ENCODE data around the gene VAV3.

Gene VAV3

GRCh38 chr1:107807405-107807804 lies 157.6 kb downstream of the VAV3 start:
- Histone ChIP-seq H3K18ac (ENCODE audit: low read length) (no peak overlapping the region), H2AK5ac (ENCODE audit: low read depth, low read length) (no peak overlapping the region), H2AFZ (ENCODE audit: low read length) (no peak overlapping the region), H3K27me3 (ENCODE audit: control insufficient read depth in 3 of 3, insufficient read depth in 3 of 3, low read depth in 1 of 3, low read length in 3 of 3) (no peaks in the 10 kb centered on the region), H2BK15ac (ENCODE audit: low read length) (no peak overlapping the region), H4K8ac (ENCODE audit: low read depth, low read length) (no peak overlapping the region), H3K23ac (ENCODE audit: low read depth, low read length, poor library complexity) (no peak overlapping the region), H3K79me1 (ENCODE audit: low read depth, low read length) (no peaks in the 10 kb centered on the region), H2BK5ac (ENCODE audit: low read length) (no peak overlapping the region), H3K36me3 (replicated peaks in 1 of 2; ENCODE audit: control insufficient read depth in 2 of 2, insufficient read depth in 2 of 2, low read length in 2 of 2) (no peaks in the 10 kb centered on the region), H2BK12ac (ENCODE audit: low read length) (no peak overlapping the region), H2BK120ac (ENCODE audit: low read depth, low read length) (no peak overlapping the region), H3K27ac (replicated peaks; ENCODE audit: low read length) (no peak overlapping the region), H4K91ac (ENCODE audit: low read depth, low read length, poor library complexity) (no peak overlapping the region), H3K4me3 (ENCODE audit: low read length in 2 of 2) (no peak overlapping the region), H3K4ac (ENCODE audit: low read length) (no peak overlapping the region), H3K14ac (ENCODE audit: low read length) (no peak overlapping the region), H3K4me2 (ENCODE audit: insufficient read depth, low read length, poor library complexity, severe bottlenecking) (no peak overlapping the region), H3K4me1 (ENCODE audit: control insufficient read depth in 2 of 2, insufficient read depth in 1 of 2, low read depth in 1 of 2, low read length in 2 of 2) (peaks cover 0 to 9% of the 10 kb centered on the region in 2 donors), H3K9ac (ENCODE audit: low read depth, low read length, poor library complexity) (no peak overlapping the region), H3K9me3 (replicated peaks in 1 of 2; ENCODE audit: control insufficient read depth in 2 of 2, insufficient read depth in 1 of 2, low read depth in 1 of 2, low read length in 2 of 2) (no peaks in the 10 kb centered on the region)
- WGBS, 2 donors (ENCODE audit: extremely low coverage in 2 of 2, insufficient read length in 2 of 2, insufficient replicate concordance in 1 of 2) = no CpG with 5 or more reads among the region's 1 CpG
- no peak for DNase-seq (ENCODE audit: low spot score)

- no peak overlapping the region for H3K23ac ChIP-seq (ENCODE audit: low read depth, low read length, poor library complexity)
- no peaks in the 10 kb centered on the region for H3K79me1 ChIP-seq (ENCODE audit: low read depth, low read length)
- H3K4me1 ChIP-seq (ENCODE audit: control insufficient read depth in 2 of 2, insufficient read depth in 1 of 2, low read depth in 1 of 2, low read length in 2 of 2) = peaks cover 0 to 6% of the 10 kb centered on the region in 2 donors
- no peak overlapping the region for H2BK120ac ChIP-seq (ENCODE audit: low read depth, low read length)
- no peak overlapping the region for H3K18ac ChIP-seq (ENCODE audit: low read length)
- no peaks in the 10 kb centered on the region for H3K27me3 ChIP-seq (ENCODE audit: control insufficient read depth in 3 of 3, insufficient read depth in 3 of 3, low read depth in 1 of 3, low read length in 3 of 3)
- no peak overlapping the region for H3K14ac ChIP-seq (ENCODE audit: low read length)
- no peak overlapping the region for H2BK15ac ChIP-seq (ENCODE audit: low read length)
- H2BK5ac ChIP-seq (ENCODE audit: low read length) = no peak overlapping the region
- no peak overlapping the region for H3K4me3 ChIP-seq (ENCODE audit: low read length in 2 of 2)
- no CpG with 5 or more reads among the region's 4 CpGs for WGBS, 2 donors (ENCODE audit: extremely low coverage in 2 of 2, insufficient read length in 2 of 2, insufficient replicate concordance in 1 of 2)
- H2AFZ ChIP-seq (ENCODE audit: low read length) = no peak overlapping the region
- no peak overlapping the region for H2AK5ac ChIP-seq (ENCODE audit: low read depth, low read length)
- no peaks in the 10 kb centered on the region for H3K9me3 ChIP-seq (replicated peaks in 1 of 2; ENCODE audit: control insufficient read depth in 2 of 2, insufficient read depth in 1 of 2, low read depth in 1 of 2, low read length in 2 of 2)
- H3K27ac ChIP-seq (replicated peaks; ENCODE audit: low read length) = no peak overlapping the region
- DNase-seq (ENCODE audit: low spot score) = no peak
- H3K4ac ChIP-seq (ENCODE audit: low read length) = no peak overlapping the region
- no peak overlapping the region for H3K4me2 ChIP-seq (ENCODE audit: insufficient read depth, low read length, poor library complexity, severe bottlenecking)
- H4K91ac ChIP-seq (ENCODE audit: low read depth, low read length, poor library complexity) = no peak overlapping the region
- H2BK12ac ChIP-seq (ENCODE audit: low read length) = no peak overlapping the region
- no peak overlapping the region for H4K8ac ChIP-seq (ENCODE audit: low read depth, low read length)
- H3K9ac ChIP-seq (ENCODE audit: low read depth, low read length, poor library complexity) = no peak overlapping the region
- H3K36me3 ChIP-seq (replicated peaks in 1 of 2; ENCODE audit: control insufficient read depth in 2 of 2, insufficient read depth in 2 of 2, low read length in 2 of 2) = no peaks in the 10 kb centered on the region
These were observed 158.1 kb downstream of the VAV3 start for GRCh38 chr1:107806902-107807301.

- no peak overlapping the region for H2AFZ ChIP-seq (ENCODE audit: low read length)
- H3K79me1 ChIP-seq (ENCODE audit: low read depth, low read length) = no peaks in the 10 kb centered on the region
- no peak overlapping the region for H3K4me3 ChIP-seq (ENCODE audit: low read length in 2 of 2)
- no peak overlapping the region for H3K4me2 ChIP-seq (ENCODE audit: insufficient read depth, low read length, poor library complexity, severe bottlenecking)
- peaks cover 0 to 2% of the 10 kb centered on the region in 2 donors for H3K4me1 ChIP-seq (ENCODE audit: control insufficient read depth in 2 of 2, insufficient read depth in 1 of 2, low read depth in 1 of 2, low read length in 2 of 2)
- no peaks in the 10 kb centered on the region for H3K27me3 ChIP-seq (ENCODE audit: control insufficient read depth in 3 of 3, insufficient read depth in 3 of 3, low read depth in 1 of 3, low read length in 3 of 3)
- H3K14ac ChIP-seq (ENCODE audit: low read length) = no peak overlapping the region
- no peaks in the 10 kb centered on the region for H3K36me3 ChIP-seq (replicated peaks in 1 of 2; ENCODE audit: control insufficient read depth in 2 of 2, insufficient read depth in 2 of 2, low read length in 2 of 2)
- no peak for DNase-seq (ENCODE audit: low spot score)
- no peak overlapping the region for H2BK120ac ChIP-seq (ENCODE audit: low read depth, low read length)
- H3K23ac ChIP-seq (ENCODE audit: low read depth, low read length, poor library complexity) = no peak overlapping the region
- H3K9ac ChIP-seq (ENCODE audit: low read depth, low read length, poor library complexity) = no peak overlapping the region
- no peak overlapping the region for H3K27ac ChIP-seq (replicated peaks; ENCODE audit: low read length)
- H3K4ac ChIP-seq (ENCODE audit: low read length) = no peak overlapping the region
- H2BK12ac ChIP-seq (ENCODE audit: low read length) = no peak overlapping the region
- H2BK15ac ChIP-seq (ENCODE audit: low read length) = no peak overlapping the region
- H3K9me3 ChIP-seq (replicated peaks in 1 of 2; ENCODE audit: control insufficient read depth in 2 of 2, insufficient read depth in 1 of 2, low read depth in 1 of 2, low read length in 2 of 2) = no peaks in the 10 kb centered on the region
- no peak overlapping the region for H2AK5ac ChIP-seq (ENCODE audit: low read depth, low read length)
- H4K91ac ChIP-seq (ENCODE audit: low read depth, low read length, poor library complexity) = no peak overlapping the region
- H4K8ac ChIP-seq (ENCODE audit: low read depth, low read length) = no peak overlapping the region
- no peak overlapping the region for H3K18ac ChIP-seq (ENCODE audit: low read length)
- no CpG with 5 or more reads among the region's 1 CpG for WGBS, 2 donors (ENCODE audit: extremely low coverage in 2 of 2, insufficient read length in 2 of 2, insufficient replicate concordance in 1 of 2)
- no peak overlapping the region for H2BK5ac ChIP-seq (ENCODE audit: low read length)
These were observed 160.2 kb downstream of the VAV3 start for GRCh38 chr1:107804741-107805140.

- H3K4me3 ChIP-seq (ENCODE audit: low read length in 2 of 2) = no peak overlapping the region
- no peaks in the 10 kb centered on the region for H3K9me3 ChIP-seq (replicated peaks in 1 of 2; ENCODE audit: control insufficient read depth in 2 of 2, insufficient read depth in 1 of 2, low read depth in 1 of 2, low read length in 2 of 2)
- no peak overlapping the region for H2BK120ac ChIP-seq (ENCODE audit: low read depth, low read length)
- no peak overlapping the region for H3K9ac ChIP-seq (ENCODE audit: low read depth, low read length, poor library complexity)
- H3K4me1 ChIP-seq (ENCODE audit: control insufficient read depth in 2 of 2, insufficient read depth in 1 of 2, low read depth in 1 of 2, low read length in 2 of 2) = peaks cover 0 to 2% of the 10 kb centered on the region in 2 donors
- no peak overlapping the region for H2AK5ac ChIP-seq (ENCODE audit: low read depth, low read length)
- H4K8ac ChIP-seq (ENCODE audit: low read depth, low read length) = no peak overlapping the region
- H3K27me3 ChIP-seq (ENCODE audit: control insufficient read depth in 3 of 3, insufficient read depth in 3 of 3, low read depth in 1 of 3, low read length in 3 of 3) = no peaks in the 10 kb centered on the region
- H3K27ac ChIP-seq (replicated peaks; ENCODE audit: low read length) = no peak overlapping the region
- no peak overlapping the region for H2AFZ ChIP-seq (ENCODE audit: low read length)
- no peak overlapping the region for H3K14ac ChIP-seq (ENCODE audit: low read length)
- H4K91ac ChIP-seq (ENCODE audit: low read depth, low read length, poor library complexity) = no peak overlapping the region
- no CpG with 5 or more reads among the region's 1 CpG for WGBS, 2 donors (ENCODE audit: extremely low coverage in 2 of 2, insufficient read length in 2 of 2, insufficient replicate concordance in 1 of 2)
- no peak overlapping the region for H2BK12ac ChIP-seq (ENCODE audit: low read length)
- H3K4ac ChIP-seq (ENCODE audit: low read length) = no peak overlapping the region
- H3K4me2 ChIP-seq (ENCODE audit: insufficient read depth, low read length, poor library complexity, severe bottlenecking) = no peak overlapping the region
- H3K79me1 ChIP-seq (ENCODE audit: low read depth, low read length) = no peaks in the 10 kb centered on the region
- no peak overlapping the region for H3K23ac ChIP-seq (ENCODE audit: low read depth, low read length, poor library complexity)
- no peak for DNase-seq (ENCODE audit: low spot score)
- no peak overlapping the region for H3K18ac ChIP-seq (ENCODE audit: low read length)
- H2BK5ac ChIP-seq (ENCODE audit: low read length) = no peak overlapping the region
- no peak overlapping the region for H2BK15ac ChIP-seq (ENCODE audit: low read length)
- no peaks in the 10 kb centered on the region for H3K36me3 ChIP-seq (replicated peaks in 1 of 2; ENCODE audit: control insufficient read depth in 2 of 2, insufficient read depth in 2 of 2, low read length in 2 of 2)
These were observed 160.8 kb downstream of the VAV3 start for GRCh38 chr1:107804134-107804533.
